ENCODE data around the gene TFAP2C.

TFAP2C gene

GRCh38 chr20:56685879-56686278 lies 56.8 kb downstream of the TFAP2C start:
- H3K4me1 ChIP-seq = no peaks in the 10 kb centered on the region
- no peak for TF ChIP-seq CTCF (IDR thresholded peaks at IDR 0.05)
- H3K9ac ChIP-seq = no peak overlapping the region
- no peaks in the 10 kb centered on the region for H3K79me2 ChIP-seq
- H3K4me3 ChIP-seq (ENCODE audit: low read depth, low read length) = no peak overlapping the region
- no peaks in the 10 kb centered on the region for H3K27me3 ChIP-seq (ENCODE audit: control insufficient read depth, insufficient read depth, low read length)
- no peak overlapping the region for H2AFZ ChIP-seq
- no peak overlapping the region for H3K27ac ChIP-seq
- H3K36me3 ChIP-seq (ENCODE audit: control insufficient read depth, insufficient read depth, low read length) = no peaks in the 10 kb centered on the region
- H3K9me3 ChIP-seq (ENCODE audit: control insufficient read depth, low read length) = no peaks in the 10 kb centered on the region
- no peak overlapping the region for H3K4me2 ChIP-seq (ENCODE audit: low read length)

- Histone ChIP-seq H3K4me2 (ENCODE audit: low read length) (no peak overlapping the region), H3K9ac (no peak overlapping the region), H3K27ac (no peak overlapping the region), H3K27me3 (ENCODE audit: control insufficient read depth, insufficient read depth, low read length) (no peaks in the 10 kb centered on the region), H3K9me3 (ENCODE audit: control insufficient read depth, low read length) (no peaks in the 10 kb centered on the region), H2AFZ (no peak overlapping the region), H3K4me1 (no peaks in the 10 kb centered on the region), H3K4me3 (ENCODE audit: low read depth, low read length) (no peak overlapping the region), H3K79me2 (no peaks in the 10 kb centered on the region), H3K36me3 (ENCODE audit: control insufficient read depth, insufficient read depth, low read length) (no peaks in the 10 kb centered on the region)
- no peak for TF ChIP-seq CTCF (IDR thresholded peaks at IDR 0.05)
Measured at GRCh38 chr20:56687061-56687460, 58.0 kb downstream of the TFAP2C start.

- H3K9me3 ChIP-seq (ENCODE audit: control insufficient read depth, low read length) = no peaks in the 10 kb centered on the region
- no peaks in the 10 kb centered on the region for H3K27me3 ChIP-seq (ENCODE audit: control insufficient read depth, insufficient read depth, low read length)
- H3K27ac ChIP-seq = no peak overlapping the region
- H3K4me1 ChIP-seq = no peaks in the 10 kb centered on the region
- H2AFZ ChIP-seq = no peak overlapping the region
- TF ChIP-seq CTCF (IDR thresholded peaks at IDR 0.05) = no peak
- no peaks in the 10 kb centered on the region for H3K36me3 ChIP-seq (ENCODE audit: control insufficient read depth, insufficient read depth, low read length)
- H3K4me3 ChIP-seq (ENCODE audit: low read depth, low read length) = no peak overlapping the region
- no peak overlapping the region for H3K4me2 ChIP-seq (ENCODE audit: low read length)
- no peaks in the 10 kb centered on the region for H3K79me2 ChIP-seq
- H3K9ac ChIP-seq = no peak overlapping the region
Measured at GRCh38 chr20:56688106-56688505, 59.0 kb downstream of the TFAP2C start.
